Dermis blood vessel endothelial cell (primary cell): ENCODE results near the gene NXNL2. TPM values are rescaled to one million over a fixed set of nuclear protein-coding genes. Genes with fewer than 3 reads are reported as not detected.

Source experiments
- DNase-seq: peaks from one replicate; pipeline ENCODE4 v3.0.0; 2010
- total RNA-seq: library from RNA; depleted of rRNA; stranded (reverse); fragments of >200 nt; gene quantifications from 2 replicates; pipeline ENCODE4 v1.2.3, GENCODE V29; 2014

NXNL2 gene
- total RNA-seq, 1 donor from 2014 or later, result not detected

- no peak for DNase-seq
These were observed 44.2 kb downstream of the NXNL2 start for GRCh38 chr9:88579050-88579715.

GRCh38 chr9:88580961-88581360, 46.0 kb downstream of the NXNL2 start:
- DNase-seq, result no peak

- DNase-seq, result peak; percentile 54
These were observed 49.1 kb downstream of the NXNL2 start for GRCh38 chr9:88583901-88584596.

- DNase-seq, result no peak
These were observed 50.4 kb downstream of the NXNL2 start for GRCh38 chr9:88585426-88585825.

- DNase-seq, result no peak
These were observed 51.5 kb downstream of the NXNL2 start for GRCh38 chr9:88586452-88586851.

DNA sequence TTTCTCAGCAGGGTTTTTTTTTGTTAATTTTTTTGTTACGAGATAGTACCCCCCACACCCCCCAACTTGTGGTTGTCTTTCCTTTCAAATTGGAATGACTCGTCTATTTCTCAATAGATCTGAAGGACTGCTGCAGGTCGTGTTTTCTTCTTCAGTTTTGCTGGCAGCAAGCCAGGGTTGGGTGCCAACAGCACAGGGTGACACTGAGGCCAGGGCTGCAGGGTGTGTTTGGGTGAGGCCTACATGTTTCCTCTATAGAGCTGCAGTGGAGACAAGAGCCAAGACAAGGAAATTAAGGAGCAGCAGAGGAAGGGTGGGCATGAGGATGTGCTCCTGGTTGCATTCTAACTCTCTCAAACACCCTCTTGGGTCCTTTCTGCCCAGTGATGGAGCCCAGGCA, 52.2 kb downstream of the NXNL2 start:
- no peak for DNase-seq

DNA sequence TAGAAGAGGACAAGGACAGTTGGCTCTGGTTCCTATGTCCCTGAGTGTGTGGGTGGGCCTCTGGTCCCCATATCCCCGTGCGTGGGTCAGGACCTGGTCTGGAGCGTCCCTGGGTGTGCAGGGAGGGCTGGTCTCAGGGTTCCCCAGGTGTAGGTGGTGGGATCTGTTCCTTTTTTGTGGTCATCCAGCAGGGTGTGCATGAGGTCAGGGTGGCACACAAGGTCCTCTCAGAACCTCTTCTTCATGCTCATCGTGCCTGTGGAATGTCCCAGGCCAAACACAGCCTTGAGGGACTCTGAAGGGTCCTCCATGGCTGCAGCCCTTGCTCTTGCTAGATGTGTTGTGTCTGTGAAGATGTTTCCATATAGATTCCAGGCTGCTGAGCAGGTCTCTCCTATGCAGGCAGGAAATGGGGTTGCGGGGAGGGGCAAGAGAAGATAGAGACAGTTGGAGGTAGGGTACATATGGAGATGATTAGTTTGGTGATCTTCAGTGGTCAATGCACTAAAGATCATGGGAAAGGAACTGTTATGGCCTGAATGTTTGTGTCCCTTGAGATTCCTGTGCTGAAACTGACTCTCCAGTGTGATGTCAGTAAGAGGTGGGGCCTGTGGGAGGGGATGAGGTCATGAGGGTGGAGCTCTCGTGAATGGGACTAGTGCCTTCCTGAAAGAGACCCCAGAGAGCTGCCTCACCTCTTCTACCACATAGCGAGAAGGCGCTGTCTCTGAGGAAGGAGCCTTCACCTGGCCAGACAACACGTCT, 53.1 kb downstream of the NXNL2 start:
- no peak for DNase-seq

- no peak for DNase-seq
These were observed 54.7 kb downstream of the NXNL2 start for GRCh38 chr9:88589656-88590055.

- peak; percentile 18 for DNase-seq
These were observed 55.7 kb downstream of the NXNL2 start for GRCh38 chr9:88590558-88591146.

DNA sequence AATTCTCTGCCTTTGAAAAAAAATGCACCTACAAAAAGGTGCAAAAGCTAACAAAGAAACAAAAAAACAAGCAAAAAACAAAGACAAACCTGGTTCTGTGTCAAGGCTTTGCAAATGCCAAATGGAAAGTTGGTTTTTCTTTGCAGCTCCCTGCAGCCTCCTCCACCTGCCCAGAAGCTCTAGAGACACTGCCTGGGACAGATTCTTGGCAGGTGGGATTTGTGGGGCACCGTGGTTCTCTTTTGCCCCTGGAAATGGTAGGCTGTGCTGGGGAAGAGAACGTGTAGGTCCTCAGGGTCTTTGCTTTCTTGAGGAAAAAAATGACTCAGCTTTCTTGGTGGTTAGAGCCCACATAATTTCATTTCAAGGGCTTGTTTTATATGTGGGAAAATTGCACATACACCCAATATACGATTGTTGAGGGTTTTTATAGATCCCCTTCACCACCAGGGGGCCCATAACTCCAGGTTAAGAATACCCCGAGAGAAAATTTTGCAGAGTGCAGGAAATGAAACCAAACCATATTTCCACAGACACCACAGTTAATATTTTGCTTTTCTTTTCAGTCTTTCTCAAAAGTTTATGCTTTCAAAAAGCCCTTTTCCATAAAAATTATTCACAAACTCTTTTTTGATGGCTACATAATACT, 58.7 kb downstream of the NXNL2 start:
- DNase-seq, result peak; percentile 76

Other genes starting within 250 kb of the NXNL2 start
- gene SPIN1, start 146.7 kb upstream of the NXNL2 start, total RNA-seq, result 72.0 and 79.0 TPM in 2 replicates